Fibroblast of mammary gland (primary cell): ENCODE results near the gene ODC1.

ENCODE experiments used
- DNase-seq: peaks from one replicate; pipeline ENCODE4 v3.0.0-alpha.2; 2010; ENCODE audit warnings: low read depth
- H3K4me3 ChIP-seq: 2 replicates; pipeline ENCODE4 v1.5.1; 2011; ENCODE audit warnings: low read depth, mild to moderate bottlenecking, low read length, moderate library complexity; ENCODE audit not compliant: control insufficient read depth
- TF ChIP-seq, protein P1 (sequence below): conservative IDR thresholded peaks from 2 replicates; pipeline ENCODE4 v1.5.1; 2011; ENCODE audit warnings: low read depth, low read length, inconsistent platforms; ENCODE audit not compliant: control insufficient read depth, insufficient read depth

ODC1 gene

DNA sequence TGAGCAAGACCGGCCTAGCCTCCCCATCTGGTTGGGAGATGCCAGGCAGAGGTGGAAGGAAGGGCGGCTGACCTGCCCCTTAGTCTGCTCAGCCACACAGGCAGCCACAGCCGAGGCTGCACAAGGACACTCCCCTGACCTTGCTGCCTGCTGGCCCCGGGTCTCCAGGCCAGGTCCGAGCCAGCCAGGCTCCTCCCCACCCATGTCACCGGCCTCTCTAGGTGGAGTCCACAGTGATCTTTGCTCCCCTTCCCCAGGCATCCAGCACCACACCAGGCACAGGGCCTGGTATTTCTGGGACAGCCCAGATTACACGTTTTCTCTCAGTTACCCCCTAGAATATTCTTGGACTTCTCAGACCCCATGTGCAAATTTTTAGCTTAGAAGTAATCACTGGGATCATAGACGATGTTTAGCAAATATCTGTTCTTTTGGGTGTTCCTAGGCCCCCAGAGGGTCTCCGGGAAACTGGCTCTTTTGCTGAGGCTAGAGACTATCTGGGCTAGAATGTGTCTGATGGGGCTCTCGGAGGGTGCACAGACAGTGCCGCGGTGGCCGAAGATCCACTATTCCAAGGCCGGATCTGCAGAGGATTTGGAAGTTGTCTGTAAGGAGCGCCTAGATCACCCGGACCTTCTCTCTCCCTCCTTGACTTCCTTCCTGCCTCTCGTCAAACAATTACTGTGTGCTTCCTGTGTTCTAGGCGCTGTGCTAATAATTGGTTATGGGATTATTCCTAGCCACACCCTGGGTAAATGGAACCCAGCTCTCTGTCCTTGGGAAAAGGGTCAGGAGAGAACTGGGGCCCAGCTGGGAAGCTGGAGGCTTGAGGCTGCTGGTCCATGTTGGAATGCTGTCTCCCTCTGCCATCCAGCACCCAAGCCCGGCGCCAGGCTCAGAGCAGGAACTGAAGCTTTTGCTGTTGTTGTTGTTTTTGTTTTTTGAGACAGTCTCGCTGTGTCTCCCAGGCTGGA is 46.9 kb downstream of the ODC1 start:
- TF ChIP-seq, protein P1, sequence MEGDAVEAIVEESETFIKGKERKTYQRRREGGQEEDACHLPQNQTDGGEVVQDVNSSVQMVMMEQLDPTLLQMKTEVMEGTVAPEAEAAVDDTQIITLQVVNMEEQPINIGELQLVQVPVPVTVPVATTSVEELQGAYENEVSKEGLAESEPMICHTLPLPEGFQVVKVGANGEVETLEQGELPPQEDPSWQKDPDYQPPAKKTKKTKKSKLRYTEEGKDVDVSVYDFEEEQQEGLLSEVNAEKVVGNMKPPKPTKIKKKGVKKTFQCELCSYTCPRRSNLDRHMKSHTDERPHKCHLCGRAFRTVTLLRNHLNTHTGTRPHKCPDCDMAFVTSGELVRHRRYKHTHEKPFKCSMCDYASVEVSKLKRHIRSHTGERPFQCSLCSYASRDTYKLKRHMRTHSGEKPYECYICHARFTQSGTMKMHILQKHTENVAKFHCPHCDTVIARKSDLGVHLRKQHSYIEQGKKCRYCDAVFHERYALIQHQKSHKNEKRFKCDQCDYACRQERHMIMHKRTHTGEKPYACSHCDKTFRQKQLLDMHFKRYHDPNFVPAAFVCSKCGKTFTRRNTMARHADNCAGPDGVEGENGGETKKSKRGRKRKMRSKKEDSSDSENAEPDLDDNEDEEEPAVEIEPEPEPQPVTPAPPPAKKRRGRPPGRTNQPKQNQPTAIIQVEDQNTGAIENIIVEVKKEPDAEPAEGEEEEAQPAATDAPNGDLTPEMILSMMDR, result no peak
- H3K4me3 ChIP-seq, result no peak overlapping the region
- no peak for DNase-seq

DNA sequence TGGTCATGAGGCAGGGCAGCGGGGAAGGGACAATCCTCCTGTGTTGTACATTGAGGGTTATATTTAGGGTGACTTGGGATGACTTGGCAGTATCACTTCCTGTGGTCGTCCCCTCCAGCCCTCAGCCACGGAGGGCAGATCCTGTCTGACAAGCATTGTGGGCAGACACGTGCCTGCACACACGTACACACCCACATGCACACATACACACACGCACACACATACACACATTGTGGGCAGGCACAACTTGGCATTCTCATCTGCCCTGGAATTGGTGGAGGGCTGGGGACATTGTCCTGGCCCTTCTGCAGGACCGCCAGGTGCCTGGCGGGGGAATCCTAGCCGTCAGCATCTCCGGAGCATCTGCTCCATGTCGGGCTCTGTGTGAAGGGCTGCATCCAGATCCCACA is 47.6 kb downstream of the ODC1 start:
- no peak overlapping the region for H3K4me3 ChIP-seq
- no peak for DNase-seq
- TF ChIP-seq, protein P1, result no peak

- TF ChIP-seq, protein P1, result no peak
These were observed 48.1 kb downstream of the ODC1 start for GRCh38 chr2:10400002-10400401.

DNA sequence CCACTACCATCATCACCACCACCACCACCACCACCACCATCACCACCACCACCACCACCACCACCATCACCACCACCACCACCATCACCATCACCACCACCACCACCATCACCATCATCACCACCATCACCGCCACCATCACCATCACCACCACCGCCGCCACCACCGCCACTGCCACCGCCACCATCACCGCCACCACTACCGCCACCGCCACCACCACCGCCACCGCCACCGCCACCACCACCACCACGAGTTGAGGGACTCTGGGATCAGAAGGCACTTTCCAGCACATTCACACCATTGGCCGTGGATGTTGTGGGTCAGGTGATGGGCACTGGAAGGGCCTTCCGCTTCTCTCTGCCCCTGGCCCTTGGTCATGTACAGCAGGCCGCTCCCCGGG is 48.8 kb downstream of the ODC1 start:
- TF ChIP-seq, protein P1, result no peak
- DNase-seq, result no peak
- no peak overlapping the region for H3K4me3 ChIP-seq

More at GRCh38 chr2:10400002-10400401, 48.1 kb downstream of the ODC1 start:
- no peak for DNase-seq
- H3K4me3 ChIP-seq, result no peak overlapping the region

- no peak overlapping the region for H3K4me3 ChIP-seq
- no peak for DNase-seq
- TF ChIP-seq, protein P1, result no peak
These were observed 49.6 kb downstream of the ODC1 start for GRCh38 chr2:10398496-10398895.

DNA sequence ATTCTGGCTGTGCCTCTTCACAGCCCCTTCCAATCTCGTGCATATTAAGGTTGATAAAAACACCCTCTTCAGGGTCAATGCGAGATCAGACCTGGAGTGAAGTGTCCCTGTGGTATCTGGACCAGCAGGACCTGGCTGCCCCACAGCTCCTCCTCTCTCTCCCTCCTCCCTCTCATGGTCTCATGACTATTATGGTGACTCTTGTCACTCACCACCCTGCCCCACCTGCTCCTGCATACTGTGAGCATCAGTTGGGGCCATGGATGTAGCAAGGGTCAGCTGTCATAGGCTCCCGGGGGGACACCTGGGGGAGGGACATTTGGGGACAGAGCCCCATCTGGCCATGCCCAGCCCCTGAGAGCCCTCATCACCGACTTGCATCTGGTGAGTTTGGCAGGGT is 50.2 kb downstream of the ODC1 start:
- TF ChIP-seq, protein P1, result no peak
- DNase-seq, result no peak
- no peak overlapping the region for H3K4me3 ChIP-seq
